GM23338 (cell line): Measurements from ENCODE around the gene ARG2.

ENCODE experiments used
- CREB1 ChIP-seq: fragments of 250-450 bp; sonication (Bioruptor Pico); IDR thresholded peaks from 2 replicates; pipeline ENCODE4 v1.5.0; 2020; ENCODE audit warnings: low read depth, mild to moderate bottlenecking, moderate library complexity
- EZH2 ChIP-seq: fragments of 200-600 bp; sonication (generic); IDR thresholded peaks from one replicate; pipeline ENCODE4 v1.8.0; 2017; ENCODE audit warnings: antibody characterized with exemption, mild to moderate bottlenecking, low read depth; ENCODE audit not compliant: unreplicated experiment
- EZH2phosphoT487 ChIP-seq: fragments of 200-600 bp; sonication (generic); IDR thresholded peaks from one replicate; pipeline ENCODE4 v1.8.1; 2018; ENCODE audit warnings: antibody characterized with exemption; ENCODE audit not compliant: unreplicated experiment
- JUNB ChIP-seq: IDR thresholded peaks from one replicate; pipeline ENCODE4 v1.6.1; 2016; ENCODE audit warnings: antibody characterized with exemption; ENCODE audit not compliant: unreplicated experiment
- NANOG ChIP-seq: IDR thresholded peaks from 2 replicates; pipeline ENCODE4 v1.6.1; 2016; ENCODE audit warnings: antibody characterized with exemption, borderline replicate concordance
- POLR2AphosphoS5 ChIP-seq: IDR thresholded peaks from 2 replicates; pipeline ENCODE4 v1.6.1; 2016; ENCODE audit warnings: antibody characterized with exemption, low read depth
- STAT1 ChIP-seq: IDR thresholded peaks from one replicate; pipeline ENCODE4 v1.6.1; 2016; ENCODE audit warnings: antibody characterized with exemption; ENCODE audit not compliant: unreplicated experiment
- ZNF331 ChIP-seq: fragments of 250-450 bp; sonication (Bioruptor Pico); IDR thresholded peaks from 2 replicates; pipeline ENCODE4 v1.5.0; 2020; ENCODE audit warnings: low read depth, mild to moderate bottlenecking, moderate library complexity
- TF ChIP-seq, protein P1 (sequence below): IDR thresholded peaks from one replicate; pipeline ENCODE4 v1.6.1; 2018; ENCODE audit warnings: antibody characterized with exemption; ENCODE audit not compliant: unreplicated experiment
- TF ChIP-seq, protein P2 (sequence below), 2 experiments: fragments of 200-600 bp in 1 of 2; sonication (generic) in 1 of 2; conservative IDR thresholded peaks; 2 replicates each; pipeline versions ENCODE4 v1.5.1 to v1.6.1; 2016 to 2017; ENCODE audit warnings: antibody characterized with exemption in 2 of 2, low read depth in 2 of 2, mild to moderate bottlenecking in 2 of 2, moderate library complexity in 1 of 2
- TF ChIP-seq, protein P3 (sequence below): fragments of 250-450 bp; sonication (Bioruptor Pico); IDR thresholded peaks from 2 replicates; pipeline ENCODE4 v1.5.0; 2020; ENCODE audit warnings: mild to moderate bottlenecking, moderate library complexity
- TF ChIP-seq, protein P4 (sequence below): IDR thresholded peaks from 2 replicates; pipeline ENCODE4 v1.6.1; 2016; ENCODE audit warnings: antibody characterized with exemption

DNA sequence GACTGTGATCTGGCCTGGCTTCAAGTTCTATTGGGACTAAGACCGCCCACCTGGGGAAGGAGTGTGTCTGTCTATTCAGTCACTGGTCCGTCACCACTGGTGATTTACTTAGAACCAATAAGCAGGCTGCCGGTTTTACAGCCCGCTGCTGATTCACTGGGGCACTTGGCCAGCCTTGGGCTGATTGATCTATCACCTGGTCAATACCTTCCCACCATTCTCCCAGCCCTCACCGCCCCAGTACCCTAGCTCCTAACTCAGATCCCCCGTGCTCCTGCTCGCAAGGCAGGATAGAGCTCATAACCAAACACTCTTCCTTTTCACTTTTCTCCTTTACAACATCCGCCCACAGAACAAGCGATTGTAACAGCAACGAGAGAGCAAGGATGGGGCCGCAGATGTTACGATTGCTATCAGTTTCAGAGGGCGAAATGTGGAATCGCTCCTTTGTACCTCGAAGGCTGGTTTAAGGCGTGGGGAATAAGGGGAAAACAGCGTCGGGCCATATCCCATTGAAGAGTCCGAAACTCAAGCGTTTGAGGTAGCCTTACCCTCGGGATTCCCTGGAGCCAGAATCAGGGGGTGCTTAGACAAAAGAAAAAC is 75.2 kb downstream of the ARG2 start:
- TF ChIP-seq, protein P1, sequence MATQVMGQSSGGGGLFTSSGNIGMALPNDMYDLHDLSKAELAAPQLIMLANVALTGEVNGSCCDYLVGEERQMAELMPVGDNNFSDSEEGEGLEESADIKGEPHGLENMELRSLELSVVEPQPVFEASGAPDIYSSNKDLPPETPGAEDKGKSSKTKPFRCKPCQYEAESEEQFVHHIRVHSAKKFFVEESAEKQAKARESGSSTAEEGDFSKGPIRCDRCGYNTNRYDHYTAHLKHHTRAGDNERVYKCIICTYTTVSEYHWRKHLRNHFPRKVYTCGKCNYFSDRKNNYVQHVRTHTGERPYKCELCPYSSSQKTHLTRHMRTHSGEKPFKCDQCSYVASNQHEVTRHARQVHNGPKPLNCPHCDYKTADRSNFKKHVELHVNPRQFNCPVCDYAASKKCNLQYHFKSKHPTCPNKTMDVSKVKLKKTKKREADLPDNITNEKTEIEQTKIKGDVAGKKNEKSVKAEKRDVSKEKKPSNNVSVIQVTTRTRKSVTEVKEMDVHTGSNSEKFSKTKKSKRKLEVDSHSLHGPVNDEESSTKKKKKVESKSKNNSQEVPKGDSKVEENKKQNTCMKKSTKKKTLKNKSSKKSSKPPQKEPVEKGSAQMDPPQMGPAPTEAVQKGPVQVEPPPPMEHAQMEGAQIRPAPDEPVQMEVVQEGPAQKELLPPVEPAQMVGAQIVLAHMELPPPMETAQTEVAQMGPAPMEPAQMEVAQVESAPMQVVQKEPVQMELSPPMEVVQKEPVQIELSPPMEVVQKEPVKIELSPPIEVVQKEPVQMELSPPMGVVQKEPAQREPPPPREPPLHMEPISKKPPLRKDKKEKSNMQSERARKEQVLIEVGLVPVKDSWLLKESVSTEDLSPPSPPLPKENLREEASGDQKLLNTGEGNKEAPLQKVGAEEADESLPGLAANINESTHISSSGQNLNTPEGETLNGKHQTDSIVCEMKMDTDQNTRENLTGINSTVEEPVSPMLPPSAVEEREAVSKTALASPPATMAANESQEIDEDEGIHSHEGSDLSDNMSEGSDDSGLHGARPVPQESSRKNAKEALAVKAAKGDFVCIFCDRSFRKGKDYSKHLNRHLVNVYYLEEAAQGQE = no peak
- TF ChIP-seq, protein P2, sequence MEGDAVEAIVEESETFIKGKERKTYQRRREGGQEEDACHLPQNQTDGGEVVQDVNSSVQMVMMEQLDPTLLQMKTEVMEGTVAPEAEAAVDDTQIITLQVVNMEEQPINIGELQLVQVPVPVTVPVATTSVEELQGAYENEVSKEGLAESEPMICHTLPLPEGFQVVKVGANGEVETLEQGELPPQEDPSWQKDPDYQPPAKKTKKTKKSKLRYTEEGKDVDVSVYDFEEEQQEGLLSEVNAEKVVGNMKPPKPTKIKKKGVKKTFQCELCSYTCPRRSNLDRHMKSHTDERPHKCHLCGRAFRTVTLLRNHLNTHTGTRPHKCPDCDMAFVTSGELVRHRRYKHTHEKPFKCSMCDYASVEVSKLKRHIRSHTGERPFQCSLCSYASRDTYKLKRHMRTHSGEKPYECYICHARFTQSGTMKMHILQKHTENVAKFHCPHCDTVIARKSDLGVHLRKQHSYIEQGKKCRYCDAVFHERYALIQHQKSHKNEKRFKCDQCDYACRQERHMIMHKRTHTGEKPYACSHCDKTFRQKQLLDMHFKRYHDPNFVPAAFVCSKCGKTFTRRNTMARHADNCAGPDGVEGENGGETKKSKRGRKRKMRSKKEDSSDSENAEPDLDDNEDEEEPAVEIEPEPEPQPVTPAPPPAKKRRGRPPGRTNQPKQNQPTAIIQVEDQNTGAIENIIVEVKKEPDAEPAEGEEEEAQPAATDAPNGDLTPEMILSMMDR (conservative IDR thresholded peaks at IDR 0.05; ENCODE audit: low read depth in 2 of 2) = no peak
- TF ChIP-seq POLR2AphosphoS5 (peak; percentile 85), EZH2 (no peak), CREB1 (CRISPR knock-in tag) (peak; percentile 78), JUNB (no peak), EZH2phosphoT487 (no peak), STAT1 (no peak), ZNF331 (CRISPR knock-in tag) (no peak), NANOG (no peak)
- TF ChIP-seq, protein P3, sequence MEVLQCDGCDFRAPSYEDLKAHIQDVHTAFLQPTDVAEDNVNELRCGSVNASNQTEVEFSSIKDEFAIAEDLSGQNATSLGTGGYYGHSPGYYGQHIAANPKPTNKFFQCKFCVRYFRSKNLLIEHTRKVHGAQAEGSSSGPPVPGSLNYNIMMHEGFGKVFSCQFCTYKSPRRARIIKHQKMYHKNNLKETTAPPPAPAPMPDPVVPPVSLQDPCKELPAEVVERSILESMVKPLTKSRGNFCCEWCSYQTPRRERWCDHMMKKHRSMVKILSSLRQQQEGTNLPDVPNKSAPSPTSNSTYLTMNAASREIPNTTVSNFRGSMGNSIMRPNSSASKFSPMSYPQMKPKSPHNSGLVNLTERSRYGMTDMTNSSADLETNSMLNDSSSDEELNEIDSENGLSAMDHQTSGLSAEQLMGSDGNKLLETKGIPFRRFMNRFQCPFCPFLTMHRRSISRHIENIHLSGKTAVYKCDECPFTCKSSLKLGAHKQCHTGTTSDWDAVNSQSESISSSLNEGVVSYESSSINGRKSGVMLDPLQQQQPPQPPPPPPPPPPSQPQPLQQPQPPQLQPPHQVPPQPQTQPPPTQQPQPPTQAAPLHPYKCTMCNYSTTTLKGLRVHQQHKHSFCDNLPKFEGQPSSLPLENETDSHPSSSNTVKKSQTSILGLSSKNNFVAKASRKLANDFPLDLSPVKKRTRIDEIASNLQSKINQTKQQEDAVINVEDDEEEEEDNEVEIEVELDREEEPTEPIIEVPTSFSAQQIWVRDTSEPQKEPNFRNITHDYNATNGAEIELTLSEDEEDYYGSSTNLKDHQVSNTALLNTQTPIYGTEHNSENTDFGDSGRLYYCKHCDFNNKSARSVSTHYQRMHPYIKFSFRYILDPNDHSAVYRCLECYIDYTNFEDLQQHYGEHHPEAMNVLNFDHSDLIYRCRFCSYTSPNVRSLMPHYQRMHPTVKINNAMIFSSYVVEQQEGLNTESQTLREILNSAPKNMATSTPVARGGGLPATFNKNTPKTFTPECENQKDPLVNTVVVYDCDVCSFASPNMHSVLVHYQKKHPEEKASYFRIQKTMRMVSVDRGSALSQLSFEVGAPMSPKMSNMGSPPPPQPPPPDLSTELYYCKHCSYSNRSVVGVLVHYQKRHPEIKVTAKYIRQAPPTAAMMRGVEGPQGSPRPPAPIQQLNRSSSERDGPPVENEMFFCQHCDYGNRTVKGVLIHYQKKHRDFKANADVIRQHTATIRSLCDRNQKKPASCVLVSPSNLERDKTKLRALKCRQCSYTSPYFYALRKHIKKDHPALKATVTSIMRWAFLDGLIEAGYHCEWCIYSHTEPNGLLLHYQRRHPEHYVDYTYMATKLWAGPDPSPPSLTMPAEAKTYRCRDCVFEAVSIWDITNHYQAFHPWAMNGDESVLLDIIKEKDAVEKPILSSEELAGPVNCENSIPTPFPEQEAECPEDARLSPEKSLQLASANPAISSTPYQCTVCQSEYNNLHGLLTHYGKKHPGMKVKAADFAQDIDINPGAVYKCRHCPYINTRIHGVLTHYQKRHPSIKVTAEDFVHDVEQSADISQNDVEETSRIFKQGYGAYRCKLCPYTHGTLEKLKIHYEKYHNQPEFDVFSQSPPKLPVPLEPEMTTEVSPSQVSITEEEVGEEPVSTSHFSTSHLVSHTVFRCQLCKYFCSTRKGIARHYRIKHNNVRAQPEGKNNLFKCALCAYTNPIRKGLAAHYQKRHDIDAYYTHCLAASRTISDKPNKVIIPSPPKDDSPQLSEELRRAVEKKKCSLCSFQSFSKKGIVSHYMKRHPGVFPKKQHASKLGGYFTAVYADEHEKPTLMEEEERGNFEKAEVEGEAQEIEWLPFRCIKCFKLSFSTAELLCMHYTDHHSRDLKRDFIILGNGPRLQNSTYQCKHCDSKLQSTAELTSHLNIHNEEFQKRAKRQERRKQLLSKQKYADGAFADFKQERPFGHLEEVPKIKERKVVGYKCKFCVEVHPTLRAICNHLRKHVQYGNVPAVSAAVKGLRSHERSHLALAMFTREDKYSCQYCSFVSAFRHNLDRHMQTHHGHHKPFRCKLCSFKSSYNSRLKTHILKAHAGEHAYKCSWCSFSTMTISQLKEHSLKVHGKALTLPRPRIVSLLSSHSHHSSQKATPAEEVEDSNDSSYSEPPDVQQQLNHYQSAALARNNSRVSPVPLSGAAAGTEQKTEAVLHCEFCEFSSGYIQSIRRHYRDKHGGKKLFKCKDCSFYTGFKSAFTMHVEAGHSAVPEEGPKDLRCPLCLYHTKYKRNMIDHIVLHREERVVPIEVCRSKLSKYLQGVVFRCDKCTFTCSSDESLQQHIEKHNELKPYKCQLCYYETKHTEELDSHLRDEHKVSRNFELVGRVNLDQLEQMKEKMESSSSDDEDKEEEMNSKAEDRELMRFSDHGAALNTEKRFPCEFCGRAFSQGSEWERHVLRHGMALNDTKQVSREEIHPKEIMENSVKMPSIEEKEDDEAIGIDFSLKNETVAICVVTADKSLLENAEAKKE (CRISPR knock-in tag) = no peak
- TF ChIP-seq, protein P4, sequence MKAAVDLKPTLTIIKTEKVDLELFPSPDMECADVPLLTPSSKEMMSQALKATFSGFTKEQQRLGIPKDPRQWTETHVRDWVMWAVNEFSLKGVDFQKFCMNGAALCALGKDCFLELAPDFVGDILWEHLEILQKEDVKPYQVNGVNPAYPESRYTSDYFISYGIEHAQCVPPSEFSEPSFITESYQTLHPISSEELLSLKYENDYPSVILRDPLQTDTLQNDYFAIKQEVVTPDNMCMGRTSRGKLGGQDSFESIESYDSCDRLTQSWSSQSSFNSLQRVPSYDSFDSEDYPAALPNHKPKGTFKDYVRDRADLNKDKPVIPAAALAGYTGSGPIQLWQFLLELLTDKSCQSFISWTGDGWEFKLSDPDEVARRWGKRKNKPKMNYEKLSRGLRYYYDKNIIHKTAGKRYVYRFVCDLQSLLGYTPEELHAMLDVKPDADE = no peak
